Gastrocnemius medialis (tissue), 4 donors: Measurements from ENCODE around the gene NPEPL1.

Experiments used
- CTCF ChIP-seq, 5 experiments: fragments of 450-650 bp in 3 of 5; fragments of 200-600 bp in 2 of 5; sonication (generic) in 2 of 5; IDR thresholded peaks in 4 of 5; conservative IDR thresholded peaks in 1 of 5; 1 replicate in 4 of 5; 2 replicates in 1 of 5; pipeline ENCODE4 v1.5.1; 2016 to 2019; ENCODE audit warnings: antibody characterized with exemption in 5 of 5, mild to moderate bottlenecking in 3 of 5, moderate library complexity in 3 of 5
- POLR2A ChIP-seq, 2 donors: fragments of 450-650 bp; IDR thresholded peaks; one replicate each; pipeline ENCODE4 v1.6.1; 2017; ENCODE audit warnings: antibody characterized with exemption in 2 of 2, mild to moderate bottlenecking in 2 of 2, moderate library complexity in 2 of 2

DNA sequence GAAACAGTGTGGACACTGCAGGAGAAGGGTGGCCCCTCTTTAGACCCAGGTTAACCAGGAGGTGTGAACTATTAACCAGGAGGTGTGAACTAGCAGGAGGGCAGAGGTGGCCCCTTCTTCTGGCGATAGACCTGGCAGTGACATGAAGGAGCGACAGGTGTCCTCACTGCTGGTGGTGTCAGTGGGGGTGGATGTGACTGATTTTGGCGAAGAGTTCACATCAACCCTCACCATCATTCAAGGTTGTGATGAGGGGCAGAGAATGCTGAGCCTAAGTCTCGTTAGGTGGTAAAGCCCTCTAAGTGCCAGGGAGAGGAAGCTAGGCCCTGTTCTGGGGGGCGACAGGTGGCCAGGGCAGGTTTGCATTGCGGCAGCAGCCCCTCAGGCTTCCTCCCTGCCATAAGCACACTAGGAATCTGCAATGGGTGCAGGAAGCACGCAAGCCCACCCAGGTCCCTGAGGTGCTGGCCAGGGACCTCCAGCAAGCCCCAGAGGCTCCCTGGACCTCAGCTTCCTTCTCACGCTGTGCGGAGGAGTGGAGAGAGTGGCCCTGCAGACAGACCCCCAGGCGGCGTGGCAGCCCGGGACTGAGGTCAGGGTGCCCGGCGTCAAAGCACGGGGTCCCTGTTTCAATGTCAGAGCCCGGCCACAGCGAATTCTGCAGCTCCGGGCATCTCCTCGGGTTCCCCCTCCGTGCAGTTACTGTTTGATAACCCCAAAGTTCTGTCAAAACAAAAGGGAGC is 13.7 kb downstream of the NPEPL1 start:
- TF ChIP-seq POLR2A (IDR thresholded peaks at IDR 0.05) (no peak), CTCF (IDR thresholded peaks at IDR 0.05 in 4 of 5, conservative IDR thresholded peaks at IDR 0.05 in 1 of 5) (no peak)
